ENCODE results near the gene AAK1. TPM values are rescaled to one million over a fixed set of nuclear protein-coding genes. Genes with fewer than 3 reads are reported as not detected.

The AAK1 gene
- total and polyA plus RNA-seq, 10 of the 15 experiments (the other 5 are each of a cell fraction or from before 2014, with no cell fraction given), result 2.9 to 41.4 (median 17.5) TPM

GRCh38 chr2:69436938-69437750 is 206.4 kb downstream of the AAK1 start, which contains the start of gene NFU1 (continued):
- TF ChIP-seq ZBTB11 (CRISPR knock-in tag; IDR thresholded peaks at IDR 0.05), result no peak
- no peak for TF ChIP-seq NR2F1 (conservative IDR thresholded peaks at IDR 0.05)
- peak; percentile 45; the same call in 1 of the 2 replicates for TF ChIP-seq EED (IDR thresholded peaks at IDR 0.05; ENCODE audit: low read depth)
- no peak for TF ChIP-seq USF1 (IDR thresholded peaks at IDR 0.05; ENCODE audit: borderline replicate concordance, extremely low read length, insufficient read depth, low read depth, low read length)
- peak; percentile 57; the same call in 2 of the 3 replicates for TF ChIP-seq POU2F2 (IDR thresholded peaks at IDR 0.05; ENCODE audit: borderline replicate concordance, low read depth, low read length)
- TF ChIP-seq ATF2 (IDR thresholded peaks at IDR 0.05; ENCODE audit: low read length), result no peak
- no peak for TF ChIP-seq WRNIP1 (IDR thresholded peaks at IDR 0.05; ENCODE audit: borderline replicate concordance, low read depth, low read length)
- peak; percentile 89; the same call in 1 of the 2 replicates for TF ChIP-seq CBX5 (IDR thresholded peaks at IDR 0.05; ENCODE audit: low read depth)
- peak; percentile 49; the same call in 1 of the 2 replicates for TF ChIP-seq RFX5 (IDR thresholded peaks at IDR 0.05; ENCODE audit: low read depth, low read length)
- no peak for TF ChIP-seq ZNF217 (IDR thresholded peaks at IDR 0.05)
- TF ChIP-seq TBL1XR1 (IDR thresholded peaks at IDR 0.05; ENCODE audit: low read depth, low read length), result peak; percentile 50; the same call in 1 of the 2 replicates
- TF ChIP-seq NRF1 (conservative IDR thresholded peaks at IDR 0.05; ENCODE audit: low read depth, low read length), result peak; percentile 60
- TF ChIP-seq MYB (IDR thresholded peaks at IDR 0.05; ENCODE audit: borderline replicate concordance, low read depth, low read length), result no peak
- peak; percentile 28 for TF ChIP-seq SKIL (IDR thresholded peaks at IDR 0.05; ENCODE audit: low read depth, poor library complexity, severe bottlenecking)
- TF ChIP-seq BCL3 (IDR thresholded peaks at IDR 0.05; ENCODE audit: borderline replicate concordance, insufficient read depth, low read depth, low read length, poor library complexity, severe bottlenecking), result peak; percentile 9
- TF ChIP-seq ZSCAN29 (IDR thresholded peaks at IDR 0.05), result no peak
- no peak for TF ChIP-seq ZBTB33 (IDR thresholded peaks at IDR 0.05)

Data from GM12878 (cell line).